Medulla oblongata (tissue), 1 donor: ENCODE data around the gene DZIP3.
"Not testable (repeated sequence)": the region's sequence is repeated elsewhere in the genome, so short reads cannot be mapped to it uniquely, and the experiment has no call there.

Experiments
- DNase-seq: peaks from one replicate; pipeline ENCODE4 v3.0.0-alpha.2; 2015; ENCODE audit errors: extremely low spot score

DZIP3 gene

GRCh38 chr3:108602249-108602934 lies 12.9 kb downstream of the DZIP3 start:
- peak; percentile 38 for DNase-seq

GRCh38 chr3:108602935-108603294 lies 13.4 kb downstream of the DZIP3 start:
- DNase-seq, result no peak

- no peak for DNase-seq
Measured at GRCh38 chr3:108603691-108604090, 14.2 kb downstream of the DZIP3 start.

- no peak for DNase-seq
Measured at GRCh38 chr3:108605028-108605427, 15.5 kb downstream of the DZIP3 start.

- no peak for DNase-seq
Measured at GRCh38 chr3:108605491-108605890, 16.0 kb downstream of the DZIP3 start.

- DNase-seq, result no peak
Measured at GRCh38 chr3:108608750-108609149, 19.2 kb downstream of the DZIP3 start.

- no peak for DNase-seq
Measured at GRCh38 chr3:108610651-108611050, 21.1 kb downstream of the DZIP3 start.

GRCh38 chr3:108616090-108616489 lies 26.6 kb downstream of the DZIP3 start:
- DNase-seq, result not testable (repeated sequence)

GRCh38 chr3:108620250-108620649 lies 30.7 kb downstream of the DZIP3 start:
- DNase-seq, result no peak

- DNase-seq, result no peak
Measured at GRCh38 chr3:108623504-108623903, 34.0 kb downstream of the DZIP3 start.

GRCh38 chr3:108629974-108630373 lies 40.5 kb downstream of the DZIP3 start:
- no peak for DNase-seq

GRCh38 chr3:108642526-108642925 lies 53.0 kb downstream of the DZIP3 start:
- no peak for DNase-seq

- DNase-seq, result no peak
Measured at GRCh38 chr3:108645364-108645763, 55.8 kb downstream of the DZIP3 start.

GRCh38 chr3:108655664-108656063 lies 66.1 kb downstream of the DZIP3 start:
- DNase-seq, result not testable (repeated sequence)

GRCh38 chr3:108661699-108662098 lies 72.2 kb downstream of the DZIP3 start:
- peak; percentile 7 for DNase-seq

- peak; percentile 83 for DNase-seq
Measured at GRCh38 chr3:108662142-108662738, 72.7 kb downstream of the DZIP3 start.

- peak; percentile 42 for DNase-seq
Measured at GRCh38 chr3:108664266-108664665, 74.7 kb downstream of the DZIP3 start.

GRCh38 chr3:108667312-108667711 lies 77.8 kb downstream of the DZIP3 start:
- no peak for DNase-seq

- DNase-seq, result no peak
Measured at GRCh38 chr3:108669208-108669607, 79.7 kb downstream of the DZIP3 start.

GRCh38 chr3:108672701-108673100 lies 83.2 kb downstream of the DZIP3 start:
- DNase-seq, result no peak

- no peak for DNase-seq
Measured at GRCh38 chr3:108673988-108674661, 84.6 kb downstream of the DZIP3 start.

GRCh38 chr3:108677811-108678210 lies 88.3 kb downstream of the DZIP3 start:
- no peak for DNase-seq

GRCh38 chr3:108692286-108692685 lies 102.8 kb downstream of the DZIP3 start:
- peak; percentile 3 for DNase-seq
